IPS-NIHi11 (cell line): ENCODE measurements around the gene USHBP1.
A peak's percentile ranks its signal among the peaks of the same experiment; 100 is the strongest.

ENCODE experiments used
- DNase-seq: peaks from one replicate; pipeline ENCODE4 v3.0.0; 2012; ENCODE audit warnings: mixed read lengths, low spot score

USHBP1 gene

DNA sequence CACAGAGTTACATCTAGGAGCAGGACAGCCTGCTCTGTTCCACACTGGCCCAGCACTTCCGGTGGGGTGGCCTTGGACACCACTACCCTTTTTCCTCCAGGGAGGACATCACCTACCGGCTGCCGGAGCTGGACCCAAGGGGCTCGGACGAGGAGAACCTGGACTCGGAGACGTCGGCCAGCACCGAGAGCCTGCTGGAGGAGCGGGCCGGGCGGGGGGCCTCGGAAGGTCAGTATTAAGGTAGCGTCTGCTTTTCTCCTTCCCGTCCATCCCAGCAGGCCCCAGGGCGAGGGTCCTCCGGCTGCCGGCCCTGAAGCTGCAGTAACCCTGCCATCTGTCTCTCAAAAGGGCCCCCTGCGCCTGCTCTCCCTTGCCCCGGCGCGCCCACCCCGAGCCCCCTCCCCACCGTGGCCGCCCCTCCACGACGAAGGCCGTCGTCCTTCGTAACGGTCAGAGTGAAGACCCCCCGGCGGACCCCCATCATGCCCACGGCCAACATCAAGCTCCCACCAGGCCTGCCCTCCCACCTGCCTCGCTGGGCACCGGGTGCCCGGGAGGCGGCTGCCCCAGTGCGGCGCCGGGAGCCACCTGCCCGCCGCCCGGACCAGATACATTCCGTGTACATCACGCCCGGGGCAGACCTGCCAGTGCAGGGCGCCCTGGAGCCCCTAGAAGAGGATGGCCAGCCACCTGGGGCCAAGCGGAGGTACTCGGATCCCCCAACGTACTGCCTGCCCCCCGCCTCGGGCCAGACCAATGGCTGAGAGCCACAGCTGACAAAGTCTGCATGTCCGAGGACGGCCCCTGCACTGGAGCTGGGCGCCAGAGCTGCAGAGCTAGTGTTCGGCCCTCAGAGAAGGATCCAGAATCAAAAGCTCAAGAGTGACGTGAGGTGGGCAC is 52.7 kb downstream of the USHBP1 start:
- no peak for DNase-seq

DNA sequence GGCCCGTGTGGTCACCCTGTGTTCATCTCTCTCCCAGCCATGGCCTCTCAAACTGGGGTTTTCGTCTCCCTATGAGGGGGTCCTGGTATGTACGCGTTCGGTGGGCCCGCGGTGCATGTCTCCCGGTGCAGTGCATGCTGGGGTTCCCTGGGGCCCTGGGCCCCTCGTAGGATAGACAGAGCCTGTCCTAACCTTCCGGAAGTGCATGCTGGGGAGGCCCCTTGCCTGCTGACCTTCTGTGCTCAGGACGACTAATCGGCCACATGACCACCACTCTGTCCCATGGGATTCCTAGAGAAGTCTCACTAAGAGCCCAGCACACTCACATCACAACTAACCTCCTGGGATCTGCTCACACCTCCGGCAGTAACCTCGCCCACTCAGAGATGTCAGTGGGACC is 54.2 kb downstream of the USHBP1 start:
- DNase-seq, result no peak

DNA sequence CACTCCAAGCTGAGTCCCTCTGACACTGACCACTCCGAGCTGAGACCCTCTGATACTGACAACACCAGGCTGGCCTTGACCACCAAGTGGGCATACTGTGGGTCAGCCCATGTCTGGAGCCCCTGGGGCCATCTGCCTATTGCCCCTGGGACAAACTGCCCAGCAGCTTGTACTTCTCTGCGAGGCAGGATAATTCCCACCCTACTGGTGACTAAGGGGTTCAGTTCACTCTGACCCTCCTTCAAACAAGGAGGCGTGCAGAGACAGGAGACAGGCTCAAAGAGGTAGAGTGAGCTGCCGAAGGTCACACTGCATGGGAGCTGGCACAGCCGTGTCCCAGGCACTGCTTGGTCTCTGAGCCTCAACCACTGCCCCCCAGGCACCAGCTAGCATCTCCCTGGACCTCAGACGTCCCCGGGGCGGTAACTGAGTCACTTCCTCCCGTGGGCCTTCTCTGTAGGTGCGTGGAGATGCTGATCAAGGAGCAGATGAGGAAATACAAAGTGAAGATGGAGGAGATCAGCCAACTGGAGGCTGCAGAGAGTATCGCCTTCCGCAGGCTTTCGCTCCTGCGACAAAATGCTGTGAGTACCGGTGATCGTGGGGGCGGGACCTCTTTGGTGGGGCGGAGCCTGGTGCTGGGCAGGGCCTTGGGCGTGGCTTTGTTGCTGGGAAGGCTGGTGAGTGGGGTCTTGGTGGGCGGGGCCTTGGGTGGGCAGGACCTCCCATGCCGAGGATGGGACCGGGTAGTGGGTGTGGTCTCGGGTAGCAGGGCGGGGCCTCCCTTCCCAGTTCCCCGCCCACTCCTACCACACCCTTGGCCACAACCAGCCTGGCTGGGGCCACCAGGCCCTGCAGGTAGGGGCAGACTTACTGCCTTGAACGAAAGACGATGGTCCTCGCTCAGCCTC is 55.2 kb downstream of the USHBP1 start:
- peak; percentile 96 for DNase-seq

DNA sequence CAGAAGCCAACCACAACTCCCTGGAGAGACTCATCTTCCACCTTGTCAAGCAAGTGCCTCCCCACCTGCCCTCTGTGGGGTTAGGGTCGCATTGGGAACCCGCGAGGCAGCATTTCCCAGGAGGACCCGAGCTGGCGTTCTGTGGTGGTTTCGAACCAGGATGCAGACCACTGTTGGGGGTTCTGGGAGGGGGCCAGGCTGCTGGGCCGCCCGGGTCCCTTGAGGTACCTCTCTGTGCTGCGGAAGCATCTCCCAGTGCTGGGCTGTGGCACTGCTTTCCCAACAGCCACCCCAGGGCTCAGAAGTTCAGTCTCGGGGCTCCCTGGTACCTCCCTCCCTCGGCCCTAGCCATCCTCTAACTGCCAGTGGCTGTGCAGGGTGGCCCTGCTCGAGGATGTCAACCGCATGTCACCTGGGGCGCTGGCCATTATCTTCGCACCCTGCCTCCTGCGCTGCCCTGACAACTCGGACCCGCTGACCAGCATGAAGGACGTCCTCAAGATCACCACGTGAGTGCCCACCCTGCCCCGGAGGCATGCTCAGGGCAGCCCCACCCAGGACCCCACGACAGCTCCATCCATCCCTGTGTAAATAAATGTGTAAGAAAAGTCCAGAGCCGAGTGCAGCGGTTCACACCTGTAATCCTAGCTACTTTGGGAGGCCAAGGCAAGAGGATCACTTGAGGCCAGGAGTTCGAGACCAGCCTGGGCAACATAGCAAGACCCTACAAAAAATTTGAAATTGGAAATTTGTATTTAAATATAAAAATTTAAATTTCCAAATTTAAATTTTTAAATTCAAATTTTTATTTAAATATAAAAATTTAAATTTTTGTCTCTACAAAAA is 57.6 kb downstream of the USHBP1 start:
- no peak for DNase-seq

DNA sequence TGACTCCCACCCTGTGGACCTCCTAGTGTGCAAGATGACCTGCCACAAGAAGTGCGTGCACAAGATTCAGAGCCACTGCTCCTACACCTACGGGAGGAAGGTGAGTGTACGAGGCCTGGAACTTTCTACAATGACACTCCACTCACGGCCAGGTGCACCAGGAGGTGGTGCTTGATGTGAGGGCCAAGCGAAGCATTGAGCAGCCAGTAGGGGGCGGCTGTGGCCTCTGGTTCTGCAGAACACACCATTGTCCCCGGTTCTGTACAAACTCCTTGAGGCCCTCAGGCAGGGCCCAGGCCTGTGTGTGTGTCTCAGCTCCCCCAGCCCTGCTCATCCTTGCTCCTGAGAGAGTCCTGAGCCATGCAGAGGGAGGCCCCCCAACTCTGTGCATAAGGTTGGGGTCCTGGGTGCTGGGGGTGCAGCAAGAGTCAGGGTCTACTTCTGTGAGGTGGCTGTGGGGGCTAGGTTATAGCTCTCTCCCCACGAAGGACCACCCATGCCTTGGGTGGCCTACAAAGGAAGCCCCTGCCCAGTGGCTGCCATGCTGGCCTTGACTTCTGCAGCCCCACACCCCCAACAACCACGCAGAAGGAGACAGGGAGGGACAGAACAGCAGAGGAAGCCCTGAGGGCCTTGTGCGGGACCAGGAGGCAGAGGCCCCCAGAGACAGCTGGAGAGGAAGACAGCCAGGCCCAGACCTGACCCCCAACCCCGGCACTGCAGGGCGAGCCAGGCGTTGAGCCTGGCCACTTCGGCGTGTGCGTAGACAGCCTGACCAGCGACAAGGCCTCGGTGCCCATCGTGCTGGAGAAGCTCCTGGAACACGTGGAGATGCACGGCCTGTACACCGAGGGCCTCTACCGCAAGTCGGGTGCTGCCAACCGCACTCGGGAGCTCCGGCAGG is 59.1 kb downstream of the USHBP1 start:
- peak; percentile 85 for DNase-seq

DNA sequence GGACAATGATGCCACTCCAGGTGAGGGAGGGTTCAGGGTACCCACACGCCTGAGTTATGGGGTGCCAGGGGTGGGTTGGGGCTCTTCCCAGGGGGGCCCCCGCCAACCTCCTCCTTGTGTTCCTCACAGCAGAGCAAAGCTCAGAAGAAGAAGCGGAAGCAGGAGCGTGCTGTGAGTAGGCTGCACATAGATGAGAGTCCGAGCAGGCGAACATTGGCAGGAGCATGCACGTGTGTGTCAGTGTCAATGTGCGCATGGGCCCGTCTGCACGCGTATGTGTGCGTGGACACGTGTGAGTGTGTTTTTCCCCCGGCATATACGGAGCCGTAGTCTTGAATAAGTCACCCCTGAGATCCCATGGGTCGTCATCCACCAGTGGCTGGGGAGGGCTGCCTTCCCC is 61.8 kb downstream of the USHBP1 start:
- DNase-seq, result no peak

DNA sequence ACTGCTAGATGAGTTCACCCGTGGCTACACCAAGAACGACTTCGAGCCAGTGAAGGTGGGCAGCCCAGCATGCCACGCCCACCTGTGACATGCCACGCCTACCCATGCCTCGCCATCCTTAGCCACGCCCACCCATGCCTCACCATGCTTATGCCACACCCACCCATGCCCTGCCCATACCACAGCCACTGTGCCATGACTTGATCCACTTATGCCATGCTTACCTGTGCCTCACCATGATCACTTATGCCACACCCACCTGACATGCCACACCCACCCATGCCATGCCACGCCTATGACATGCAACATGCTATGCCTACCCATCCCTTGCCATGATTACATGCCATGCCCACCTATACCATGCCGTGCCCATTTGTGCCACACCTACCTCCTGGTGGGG is 62.3 kb downstream of the USHBP1 start:
- DNase-seq, result peak; percentile 56

DNA sequence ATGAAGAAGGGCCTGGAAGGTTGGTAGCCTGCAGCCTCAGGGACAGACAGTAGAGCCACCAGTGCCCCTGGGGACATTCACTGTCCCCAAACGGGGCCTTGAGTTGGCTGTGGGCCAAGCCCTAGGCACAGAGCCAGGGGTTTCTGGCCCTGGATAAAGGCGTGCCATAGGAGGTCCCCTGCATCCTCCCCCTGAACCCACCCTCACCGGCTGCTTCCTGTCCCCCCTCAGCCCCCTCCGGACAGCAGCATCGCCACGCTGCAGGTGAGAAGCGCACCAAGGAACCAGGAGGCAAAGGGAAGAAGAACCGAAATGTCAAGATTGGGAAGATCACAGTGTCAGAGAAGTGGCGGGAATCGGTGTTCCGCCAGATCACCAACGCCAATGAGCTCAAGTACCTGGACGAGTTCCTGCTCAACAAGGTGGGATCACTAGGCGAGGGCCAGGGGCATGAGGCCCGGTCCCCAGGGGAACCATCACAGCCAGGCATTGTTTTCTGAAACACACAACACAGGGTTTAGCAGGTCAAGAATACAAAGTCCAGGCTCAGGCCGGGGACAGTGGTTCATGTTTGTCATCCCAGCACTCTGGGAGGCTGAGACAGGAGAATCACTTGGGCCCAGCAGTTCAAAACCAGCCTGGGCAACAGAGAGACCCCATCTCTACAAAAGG is 64.0 kb downstream of the USHBP1 start:
- no peak for DNase-seq
